Measurements from ENCODE around the gene CFH.
"Not testable (repeated sequence)": the region's sequence is repeated elsewhere in the genome, so short reads cannot be mapped to it uniquely, and the experiment has no call there.

The CFH gene

DNA sequence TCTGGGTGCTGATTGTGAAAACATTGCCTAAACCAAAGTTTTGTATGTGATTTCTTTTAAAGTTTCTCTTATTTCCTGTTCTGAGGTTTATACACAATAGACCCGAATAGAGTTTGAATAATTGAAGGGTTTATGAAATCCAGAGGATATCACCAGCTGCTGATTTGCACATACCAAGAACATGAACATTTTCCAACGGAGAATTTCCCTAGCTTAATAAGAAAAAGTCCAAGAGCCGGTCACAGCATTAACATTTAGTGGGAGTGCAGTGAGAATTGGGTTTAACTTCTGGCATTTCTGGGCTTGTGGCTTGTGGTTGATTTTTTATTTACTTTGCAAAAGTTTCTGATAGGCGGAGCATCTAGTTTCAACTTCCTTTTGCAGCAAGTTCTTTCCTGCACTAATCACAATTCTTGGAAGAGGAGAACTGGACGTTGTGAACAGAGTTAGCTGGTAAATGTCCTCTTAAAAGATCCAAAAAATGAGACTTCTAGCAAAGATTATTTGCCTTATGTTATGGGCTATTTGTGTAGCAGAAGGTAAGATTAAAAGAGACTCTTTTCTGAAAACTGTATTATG is at the start of gene CFH:
Gene CFH (plus strand): TSS at position 407 of the 579 bp plus-strand sequence. CDS start 75 bp downstream, at position 482.
- no peak for DNase-seq

GRCh38 chr1:196603651-196604050 is 48.2 kb upstream of the CFH start:
- DNase-seq: no peak

GRCh38 chr1:196607981-196608380 is 43.9 kb upstream of the CFH start:
- DNase-seq: no peak

DNA sequence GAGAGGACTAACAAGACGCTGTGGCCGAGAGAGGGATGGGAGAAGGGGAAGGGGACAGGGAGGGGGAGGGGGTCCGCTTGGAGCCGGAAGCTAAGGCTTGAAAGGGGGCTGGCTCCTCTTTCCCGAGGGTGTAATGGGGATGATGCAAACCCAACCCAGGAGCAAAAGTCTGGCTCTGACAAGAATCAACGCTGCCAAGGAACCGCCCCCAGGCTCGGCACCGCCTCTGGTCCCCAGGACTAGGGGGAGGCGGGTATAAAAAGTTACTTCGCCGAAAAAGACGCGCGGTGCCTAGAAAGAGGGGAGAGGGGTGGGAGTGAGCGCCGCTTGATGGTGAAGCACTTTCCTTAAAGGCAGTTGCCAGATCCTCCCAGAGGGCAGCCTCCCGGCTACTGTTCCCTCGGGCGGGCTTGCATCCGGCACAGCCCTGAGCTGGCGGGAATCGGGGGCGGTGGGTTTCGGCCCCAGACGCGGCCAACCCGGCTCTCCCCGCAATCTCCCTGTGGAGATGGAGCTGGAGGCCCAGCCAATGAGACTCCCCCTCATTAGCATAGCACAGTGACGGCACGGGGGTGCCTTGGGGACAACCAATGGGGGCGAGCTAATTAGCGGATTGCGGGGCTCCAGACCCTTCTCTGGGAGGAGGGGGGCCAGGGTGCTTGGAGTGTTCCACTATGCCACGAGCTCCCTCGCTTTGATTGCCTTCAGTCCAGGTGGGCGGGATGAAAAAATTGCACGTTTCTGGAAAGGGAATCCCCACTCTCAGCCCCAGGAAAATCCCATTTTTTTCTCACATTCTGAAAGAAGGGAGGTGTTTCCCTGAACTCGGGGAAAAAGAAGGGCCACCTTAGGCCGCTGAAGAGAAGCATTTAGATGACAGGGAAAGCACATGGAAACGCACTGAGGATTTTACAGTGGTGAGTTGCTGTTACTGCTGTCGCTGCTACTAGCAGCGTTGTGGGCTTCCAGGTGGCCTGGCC is 43.2 kb upstream of the CFH start, which contains the start of gene KCNT2:
Gene KCNT2 (minus strand): TSS at position 51 of the 980 bp plus-strand sequence. CDS start 131 bp downstream, outside the sequence.
- DNase-seq: no peak

DNA sequence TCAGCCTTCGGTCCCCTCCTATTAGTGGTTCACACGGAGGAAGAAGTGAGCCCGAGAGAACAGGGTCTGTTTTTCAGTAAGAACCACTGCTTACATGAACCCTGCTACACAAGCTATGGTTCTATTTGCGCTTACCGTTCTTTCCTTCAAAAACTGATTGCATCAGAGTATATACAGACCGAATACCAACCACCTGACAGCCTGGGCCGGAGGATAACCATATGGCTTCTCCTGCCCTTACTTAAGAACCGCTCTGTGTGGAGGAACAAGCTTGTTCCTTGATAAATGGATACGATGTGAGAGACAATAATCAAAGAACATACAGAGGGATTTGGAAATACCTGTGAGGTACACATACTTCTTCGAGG is 42.5 kb upstream of the CFH start:
- no peak for DNase-seq

- no peak for DNase-seq
These were observed 40.0 kb upstream of the CFH start for GRCh38 chr1:196611873-196612272.

DNA sequence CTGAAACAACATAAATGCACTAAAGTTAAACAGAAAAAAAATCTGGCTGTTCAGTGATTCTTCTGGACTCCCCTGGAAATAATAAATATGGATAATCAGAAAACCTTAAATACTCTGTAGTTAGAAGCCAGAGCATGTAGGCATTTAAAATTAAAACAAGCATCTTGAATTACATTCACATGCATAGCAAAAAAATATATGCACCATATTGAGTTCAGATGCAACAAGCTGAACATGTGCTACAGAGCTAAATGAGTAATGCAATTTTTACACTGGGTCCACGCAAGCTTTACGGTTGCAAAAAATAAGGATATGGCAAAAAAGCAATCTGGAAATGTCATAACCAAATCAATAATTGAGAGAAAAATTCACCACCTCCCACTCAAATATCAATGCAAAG is 32.1 kb upstream of the CFH start:
- no peak for DNase-seq

DNA sequence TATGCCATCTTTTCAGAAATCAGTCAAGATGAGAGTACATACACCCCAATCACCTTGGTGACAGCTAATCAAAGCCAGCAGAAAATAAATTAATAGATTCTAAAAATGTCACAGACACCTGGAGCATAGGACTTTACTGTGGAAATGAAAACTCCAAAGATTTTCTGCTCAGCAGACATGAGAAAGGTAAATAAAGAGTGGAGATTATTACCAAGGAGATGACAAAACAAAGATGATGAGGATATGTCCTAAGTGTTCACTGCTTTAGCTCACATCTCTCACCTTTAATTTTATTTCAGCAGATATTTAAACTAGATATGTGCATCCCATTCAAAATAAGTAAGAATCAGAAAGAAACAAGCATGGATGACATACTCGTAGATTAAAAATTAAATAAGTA is 28.8 kb upstream of the CFH start:
- no peak for DNase-seq

DNA sequence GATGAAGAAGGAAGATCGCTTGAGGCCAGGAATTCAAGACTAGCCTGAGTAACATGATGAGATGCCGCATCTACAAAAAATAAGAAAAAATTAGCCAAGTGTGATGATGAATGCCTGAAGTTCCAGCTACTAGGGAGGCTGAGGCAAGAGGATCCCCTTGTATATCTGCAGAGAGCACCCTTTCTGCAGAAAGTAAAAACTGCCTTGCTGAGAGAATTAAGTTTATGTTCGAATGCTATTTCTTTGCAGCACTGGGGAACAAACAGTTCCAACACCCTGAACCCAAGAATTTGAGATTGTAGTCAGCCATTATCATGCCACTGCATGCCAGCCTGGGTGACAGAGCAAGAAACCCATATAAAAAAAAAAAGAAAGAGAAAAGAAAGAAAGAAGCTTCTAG is 23.0 kb upstream of the CFH start:
- DNase-seq: no peak

DNA sequence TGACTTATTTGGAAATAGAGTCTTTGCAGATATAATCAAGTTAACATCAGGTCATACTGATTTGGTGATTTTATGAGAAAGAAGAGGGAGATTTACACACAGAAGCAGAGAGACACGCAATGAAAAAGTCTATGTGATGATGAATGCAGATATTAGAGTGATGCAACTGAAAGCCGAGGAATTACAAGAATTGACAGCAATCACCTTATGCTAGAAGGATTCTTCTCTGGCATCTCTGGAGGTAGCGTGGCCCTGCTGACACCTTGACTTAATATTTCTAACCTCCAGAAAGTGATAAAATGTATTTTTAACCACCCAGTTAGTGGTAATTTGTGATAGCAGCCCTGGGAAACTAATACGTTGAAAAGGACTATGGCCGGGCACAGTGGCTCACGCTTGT is 14.2 kb upstream of the CFH start:
- no peak for DNase-seq

DNA sequence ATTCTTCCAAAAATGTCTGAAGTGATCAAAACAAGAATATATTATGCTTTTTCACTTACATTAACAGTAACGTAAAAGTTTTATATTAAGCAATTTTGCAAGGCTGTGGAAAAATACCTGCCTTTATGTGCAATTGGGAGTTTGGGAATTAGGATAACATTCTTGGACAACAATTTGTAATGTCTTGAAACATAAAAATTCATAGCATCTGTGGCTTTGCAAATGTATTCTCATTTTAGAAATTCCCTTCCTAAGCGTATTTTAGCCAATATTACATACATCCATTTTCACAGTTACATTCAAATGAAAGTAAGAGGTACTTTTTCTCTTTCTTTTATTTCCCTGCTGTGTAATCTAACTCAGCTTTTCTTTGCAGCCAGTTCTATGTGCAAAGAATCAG is 13.4 kb upstream of the CFH start:
- no peak for DNase-seq

DNA sequence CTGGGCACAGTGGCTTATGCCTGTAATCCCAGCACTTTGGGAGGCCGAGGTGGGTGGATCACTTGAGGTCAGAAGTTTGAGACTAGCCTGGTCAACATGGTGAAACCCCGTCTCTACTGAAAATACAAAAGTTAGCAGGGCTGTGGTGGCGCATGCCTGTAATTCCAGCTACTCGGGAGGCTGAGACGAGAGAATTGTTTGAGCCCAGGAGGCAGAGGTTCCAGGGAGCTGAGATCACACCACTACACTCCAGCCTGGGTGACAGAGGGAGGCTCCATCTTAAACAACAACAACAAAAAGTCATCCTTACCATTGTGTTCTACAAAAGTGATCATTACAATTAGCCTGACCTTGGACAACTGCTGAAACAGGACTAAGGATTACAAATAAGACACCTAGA is 12.6 kb upstream of the CFH start:
- not testable (repeated sequence) for DNase-seq

DNA sequence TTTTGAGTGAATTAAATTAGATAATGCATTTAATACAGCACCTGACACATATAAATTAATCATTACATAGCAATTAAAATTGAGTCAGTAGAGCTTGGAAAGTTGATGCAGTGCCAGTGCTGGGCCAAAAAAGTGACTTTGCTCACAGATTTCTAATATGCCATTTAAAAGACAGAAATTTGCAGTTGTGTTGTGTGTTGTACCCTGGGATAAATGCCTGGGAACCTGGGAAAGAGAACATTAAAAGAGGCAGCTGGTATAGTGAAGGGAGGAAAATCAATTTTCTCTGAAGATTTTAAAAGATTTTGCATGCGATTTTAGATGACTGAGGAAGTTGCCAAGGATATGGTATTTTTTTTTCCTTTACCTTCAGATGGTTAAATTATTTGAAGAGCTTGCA is 10.9 kb upstream of the CFH start:
- no peak for DNase-seq

DNA sequence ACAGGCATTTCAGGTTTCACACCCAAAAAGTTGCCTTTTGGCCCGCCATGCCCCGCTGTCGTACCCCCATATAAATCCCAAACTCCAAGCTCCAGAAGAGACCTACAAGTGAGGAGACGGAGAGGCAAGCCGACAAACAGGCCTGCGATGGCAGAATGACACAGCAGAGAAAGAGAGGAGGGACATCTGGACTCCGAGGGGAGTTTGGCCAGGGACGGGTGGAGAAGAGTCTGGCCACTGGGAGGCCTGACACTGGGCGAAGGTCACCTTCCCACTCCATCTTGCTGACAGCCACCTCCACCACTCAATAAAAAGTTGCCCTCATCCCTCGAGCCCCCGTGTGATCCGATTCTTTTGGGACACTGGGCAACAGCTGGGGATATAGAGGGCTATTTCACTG is 1.9 kb upstream of the CFH start:
- no peak for DNase-seq

DNA sequence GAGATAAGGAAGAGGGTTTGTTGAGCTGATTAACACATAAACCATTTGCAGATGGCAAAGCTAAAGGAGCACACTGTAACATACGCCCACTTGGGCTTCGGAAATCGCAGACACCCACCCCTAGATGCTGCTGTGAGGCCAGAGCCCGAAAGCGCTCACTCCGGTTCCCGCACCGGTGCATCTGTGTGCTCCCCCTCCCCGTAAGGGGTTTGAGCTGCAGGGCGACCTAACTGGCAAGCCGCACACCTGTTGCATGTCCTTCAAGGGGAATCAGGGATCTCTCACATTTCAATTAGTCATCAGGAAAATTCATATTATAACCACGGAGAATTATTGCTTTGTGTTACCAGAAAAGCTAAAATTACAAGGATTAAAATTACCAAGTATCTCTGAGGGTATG is 1.4 kb upstream of the CFH start:
- DNase-seq: no peak

DNA sequence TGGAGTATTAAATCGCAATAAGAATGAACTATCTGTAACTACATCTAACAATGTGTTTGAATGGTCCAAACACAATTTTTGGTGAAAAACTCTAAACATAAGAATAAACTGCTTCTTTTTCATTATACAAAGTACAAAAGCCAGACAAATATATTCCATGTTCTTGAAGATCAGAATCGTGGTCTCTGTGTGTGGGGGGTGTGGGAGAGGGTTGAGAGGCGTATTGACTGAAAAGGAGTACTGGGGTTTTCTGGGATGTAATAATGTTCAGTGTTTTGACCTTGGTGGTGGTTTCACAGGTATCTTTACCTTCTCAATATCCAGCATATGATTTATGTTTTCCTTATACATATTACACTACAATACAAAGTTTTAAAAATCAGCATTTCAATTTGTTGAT is 764 bp upstream of the CFH start:
- DNase-seq: no peak

DNA sequence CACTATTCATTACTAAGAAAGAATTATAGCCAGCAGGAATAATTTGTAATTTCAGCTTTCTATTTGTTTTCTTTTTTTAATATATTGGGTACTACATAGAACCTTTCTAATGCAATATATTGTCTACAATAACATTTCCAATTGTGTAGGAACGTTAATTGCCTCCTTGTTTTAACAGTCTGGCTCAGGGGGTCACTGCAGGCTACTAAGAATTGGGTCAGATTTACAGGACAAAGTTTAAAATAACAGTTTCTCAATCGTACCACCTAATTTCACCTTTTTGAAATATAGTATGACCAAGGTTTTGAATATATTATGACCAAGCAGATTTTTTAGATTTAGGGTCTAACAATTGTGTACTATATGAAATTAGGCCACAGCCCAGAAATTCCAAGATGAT is 2.4 kb downstream of the CFH start:
- DNase-seq: no peak

GRCh38 chr1:196655071-196655470 is 3.2 kb downstream of the CFH start:
- DNase-seq: no peak

GRCh38 chr1:196655494-196655893 is 3.7 kb downstream of the CFH start:
- no peak for DNase-seq

DNA sequence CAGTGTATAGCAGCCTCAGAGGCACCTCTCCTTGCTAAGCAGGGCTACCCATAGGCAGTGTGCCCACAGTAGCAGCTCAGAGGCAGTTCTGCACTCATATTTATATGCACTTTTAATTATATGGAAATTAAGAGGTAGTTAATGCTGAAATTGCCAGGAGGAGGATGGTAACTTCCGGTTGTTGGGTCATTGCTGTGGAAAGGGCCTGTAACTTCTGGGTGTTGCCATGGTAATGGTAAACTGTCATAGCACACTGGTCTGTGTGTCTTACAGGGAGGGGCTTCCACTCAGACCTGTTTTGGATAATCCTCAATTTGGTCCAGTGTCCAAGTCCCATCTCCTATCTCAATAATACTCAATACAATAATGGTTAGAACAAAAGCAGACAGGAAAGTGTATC is 7.6 kb downstream of the CFH start:
- DNase-seq: no peak

GRCh38 chr1:196660272-196660671 is 8.4 kb downstream of the CFH start:
- DNase-seq: no peak

GRCh38 chr1:196660852-196661251 is 9.0 kb downstream of the CFH start:
- DNase-seq: no peak

DNA sequence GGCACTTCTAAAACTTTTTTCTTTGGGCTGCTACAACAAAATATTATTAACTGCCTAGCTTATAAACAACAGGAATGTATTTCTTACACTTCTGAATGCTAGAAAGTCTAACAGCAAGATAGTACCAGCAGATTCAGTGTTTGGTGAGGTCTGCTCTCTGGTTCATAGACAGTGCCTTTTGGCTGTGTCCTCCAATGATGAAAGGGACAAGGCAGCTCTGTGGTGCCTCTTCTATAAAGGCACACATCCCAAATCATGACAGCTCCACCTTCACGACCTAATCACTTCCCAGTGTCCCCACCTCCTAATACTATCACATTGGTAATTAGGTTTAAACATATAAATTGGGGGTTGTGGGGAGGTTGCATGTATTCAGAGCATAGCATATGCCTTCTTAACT is 9.5 kb downstream of the CFH start:
- no peak for DNase-seq

GRCh38 chr1:196667131-196667530 is 15.3 kb downstream of the CFH start:
- DNase-seq: no peak

GRCh38 chr1:196669051-196669450 is 17.2 kb downstream of the CFH start:
- no peak for DNase-seq

Data from activated T-cell treated with anti-CD3 and anti-CD28 coated beads for 4 hours (primary cell).